ENCODE measurements around the gene FRMD6.

- TF ChIP-seq ELF1 (IDR thresholded peaks at IDR 0.05; ENCODE audit: borderline replicate concordance, low read depth) (no peak), SIN3A (IDR thresholded peaks at IDR 0.05; ENCODE audit: low read depth) (no peak), MAX (IDR thresholded peaks at IDR 0.05) (no peak), CTCF (IDR thresholded peaks at IDR 0.05 in 2 of 3, conservative IDR thresholded peaks at IDR 0.05 in 1 of 3; ENCODE audit: borderline replicate concordance in 1 of 3, insufficient read depth in 1 of 3, low read depth in 2 of 3, low read length in 2 of 3) (no peak), POLR2A (IDR thresholded peaks at IDR 0.05; ENCODE audit: borderline replicate concordance, extremely low read depth, insufficient read depth, insufficient read length) (no peak), EZH2phosphoT487 (IDR thresholded peaks at IDR 0.05; ENCODE audit: borderline replicate concordance) (no peak), FOSL1 (IDR thresholded peaks at IDR 0.05; ENCODE audit: low read depth) (no peak), RAD21 (IDR thresholded peaks at IDR 0.05; ENCODE audit: low read depth) (no peak), REST (IDR thresholded peaks at IDR 0.05; ENCODE audit: low read depth) (no peak), CBX3 (IDR thresholded peaks at IDR 0.05; ENCODE audit: low read depth) (no peak), EZH2 (IDR thresholded peaks at IDR 0.05) (no peak), EGR1 (IDR thresholded peaks at IDR 0.05; ENCODE audit: low read depth) (no peak), POLR2AphosphoS5 (IDR thresholded peaks at IDR 0.05; ENCODE audit: low read depth, low read length) (no peak)
Measured at GRCh38 chr14:51661504-51661903, 9.8 kb downstream of the FRMD6 start.

Data from HCT116 (cell line).